Caco-2 (cell line): Measurements from ENCODE around the gene BRSK1. TPM values are rescaled to one million over a fixed set of nuclear protein-coding genes. Genes with fewer than 3 reads are reported as not detected.

Experiments
- BruUV-seq: library from RNA; stranded (reverse); fragments of 400-500 nt; replicated peaks from 2 replicates; lab custom pipeline; 2021; lab: Mats Ljungman, UMichigan
- CTCF ChIA-PET: fragments of 300-600 bp; sonication (Branson Sonifier 250); formaldehyde crosslinking; loops from one replicate; lab custom pipeline; 2022; ENCODE audit warnings: antibody characterized with exemption; lab: Charles Lee
- POLR2A ChIA-PET: fragments of 300-600 bp; sonication (Branson Sonifier 250); formaldehyde crosslinking; loops from one replicate; lab custom pipeline; 2022; ENCODE audit warnings: antibody characterized with exemption; lab: Charles Lee
- DNase-seq, 2 experiments: peaks; one replicate each; pipeline versions ENCODE4 v3.0.0 to v3.0.0-alpha.2; 2020 to 2022
- H3K27me3 ChIP-seq: replicated peaks from 2 replicates; pipeline ENCODE4 v1.6.0; 2011; ENCODE audit warnings: low read length; ENCODE audit not compliant: control insufficient read depth, insufficient read depth
- H3K36me3 ChIP-seq: 2 replicates; pipeline ENCODE4 v1.5.1; 2011; ENCODE audit warnings: low read length; ENCODE audit not compliant: control insufficient read depth, insufficient read depth
- H3K4me1 ChIP-seq: fragments of 250-450 bp; sonication (Bioruptor Pico); 2 replicates; pipeline ENCODE4 v1.5.1; 2020; ENCODE audit warnings: mild to moderate bottlenecking
- H3K4me3 ChIP-seq: 2 replicates; pipeline ENCODE4 v1.5.1; 2011; ENCODE audit warnings: low read depth, mild to moderate bottlenecking, control low read depth, low read length
- H3K9me3 ChIP-seq: fragments of 250-450 bp; sonication (Bioruptor Pico); 2 replicates; pipeline ENCODE4 v1.5.1; 2020; ENCODE audit warnings: mild to moderate bottlenecking, moderate library complexity
- H3K27ac Mint-ChIP-seq: one replicate; pipeline ENCODE4 v1.8.0; 2022; ENCODE audit warnings: mixed read lengths; ENCODE audit not compliant: unreplicated experiment
- H3K27me3 Mint-ChIP-seq: one replicate; pipeline ENCODE4 v1.8.0; 2022; ENCODE audit warnings: mixed read lengths; ENCODE audit not compliant: insufficient read depth, unreplicated experiment
- H3K36me3 Mint-ChIP-seq: one replicate; pipeline ENCODE4 v1.8.0; 2022; ENCODE audit warnings: mild to moderate bottlenecking, mixed read lengths; ENCODE audit not compliant: insufficient read depth, unreplicated experiment
- H3K4me1 Mint-ChIP-seq: one replicate; pipeline ENCODE4 v1.8.0; 2022; ENCODE audit warnings: low read depth, mixed read lengths; ENCODE audit not compliant: unreplicated experiment
- H3K4me3 Mint-ChIP-seq: one replicate; pipeline ENCODE4 v1.8.0; 2022; ENCODE audit warnings: mild to moderate bottlenecking, moderate library complexity, mixed read lengths; ENCODE audit not compliant: unreplicated experiment
- H3K9me3 Mint-ChIP-seq: one replicate; pipeline ENCODE4 v1.8.0; 2022; ENCODE audit warnings: mixed read lengths; ENCODE audit not compliant: unreplicated experiment
- intact Hi-C: fragments of 100-400 bp; cut with micrococcal nuclease; formaldehyde crosslinking; loops from one replicate; pipeline ENCODE4 v1.10.0; 2022; ENCODE audit not compliant: unreplicated experiment
- total RNA-seq: library from RNA; stranded (reverse); gene quantifications from 2 replicates; pipeline ENCODE4 v1.2.3, GENCODE V29; 2022
- TF ChIP-seq, protein P1 (sequence below), 2 experiments: fragments of 200-600 bp in 1 of 2; IDR thresholded peaks; 1 replicate in 1 of 2; 2 replicates in 1 of 2; pipeline versions ENCODE4 v1.5.1 to v1.8.0; 2011 to 2022; ENCODE audit warnings: antibody characterized with exemption in 1 of 2, control low read depth in 1 of 2, inconsistent platforms in 1 of 2, low read depth in 1 of 2, low read length in 1 of 2, mild to moderate bottlenecking in 1 of 2, moderate library complexity in 1 of 2; ENCODE audit not compliant: insufficient read depth in 1 of 2, severe bottlenecking in 1 of 2, unreplicated experiment in 1 of 2

The BRSK1 gene
- total RNA-seq, 1 experiment from 2014 or later: 28.6 TPM

DNA sequence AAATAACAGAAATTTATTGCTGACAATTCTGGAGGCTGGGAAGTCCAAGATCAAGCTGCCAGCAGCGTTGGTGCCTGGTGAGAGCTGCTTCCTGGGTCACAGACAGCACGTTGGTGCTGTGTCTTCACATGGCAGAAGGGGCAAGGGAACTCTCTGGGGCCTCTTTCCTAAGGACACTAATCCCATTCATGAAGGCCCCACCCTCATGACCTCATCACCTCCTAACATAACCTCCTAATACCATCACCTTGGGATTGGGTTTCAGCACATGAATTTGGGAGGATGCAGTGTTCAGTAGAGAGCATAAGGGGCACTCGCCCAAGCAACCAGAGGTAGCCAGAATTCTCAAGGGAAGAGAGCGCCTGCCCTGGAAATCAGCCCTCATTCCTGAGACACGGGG lies 25.7 kb downstream of the BRSK1 start:
- Mint-ChIP-seq H3K27ac (no peak overlapping the region), H3K4me1 (peaks cover 6% of the 10 kb centered on the region), H3K36me3 (peaks cover 29% of the 10 kb centered on the region), H3K27me3 (no peaks in the 10 kb centered on the region), H3K9me3 (no peaks in the 10 kb centered on the region), H3K4me3 (no peak overlapping the region)
- intact Hi-C loops: no loop called here
- TF ChIP-seq, protein P1, sequence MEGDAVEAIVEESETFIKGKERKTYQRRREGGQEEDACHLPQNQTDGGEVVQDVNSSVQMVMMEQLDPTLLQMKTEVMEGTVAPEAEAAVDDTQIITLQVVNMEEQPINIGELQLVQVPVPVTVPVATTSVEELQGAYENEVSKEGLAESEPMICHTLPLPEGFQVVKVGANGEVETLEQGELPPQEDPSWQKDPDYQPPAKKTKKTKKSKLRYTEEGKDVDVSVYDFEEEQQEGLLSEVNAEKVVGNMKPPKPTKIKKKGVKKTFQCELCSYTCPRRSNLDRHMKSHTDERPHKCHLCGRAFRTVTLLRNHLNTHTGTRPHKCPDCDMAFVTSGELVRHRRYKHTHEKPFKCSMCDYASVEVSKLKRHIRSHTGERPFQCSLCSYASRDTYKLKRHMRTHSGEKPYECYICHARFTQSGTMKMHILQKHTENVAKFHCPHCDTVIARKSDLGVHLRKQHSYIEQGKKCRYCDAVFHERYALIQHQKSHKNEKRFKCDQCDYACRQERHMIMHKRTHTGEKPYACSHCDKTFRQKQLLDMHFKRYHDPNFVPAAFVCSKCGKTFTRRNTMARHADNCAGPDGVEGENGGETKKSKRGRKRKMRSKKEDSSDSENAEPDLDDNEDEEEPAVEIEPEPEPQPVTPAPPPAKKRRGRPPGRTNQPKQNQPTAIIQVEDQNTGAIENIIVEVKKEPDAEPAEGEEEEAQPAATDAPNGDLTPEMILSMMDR (IDR thresholded peaks at IDR 0.05; ENCODE audit: insufficient read depth in 1 of 2, low read depth in 1 of 2, low read length in 1 of 2, severe bottlenecking in 1 of 2, unreplicated experiment in 1 of 2): no peak
- H3K4me1 ChIP-seq: no peaks in the 10 kb centered on the region
- POLR2A ChIA-PET: no interaction called here
- no peaks in the 10 kb centered on the region for H3K9me3 ChIP-seq
- BruUV-seq: no TSS peak
- H3K36me3 ChIP-seq: peaks cover 4% of the 10 kb centered on the region
- no peaks in the 10 kb centered on the region for H3K27me3 ChIP-seq
- CTCF ChIA-PET: no interaction called here
- no peak overlapping the region for H3K4me3 ChIP-seq
- DNase-seq: no peak

GRCh38 chr19:55310498-55310897 lies 26.7 kb downstream of the BRSK1 start:
- Mint-ChIP-seq H3K27me3 (no peaks in the 10 kb centered on the region), H3K36me3 (peaks cover 24% of the 10 kb centered on the region), H3K9me3 (no peaks in the 10 kb centered on the region), H3K4me3 (no peak overlapping the region), H3K4me1 (peaks cover 6% of the 10 kb centered on the region), H3K27ac (no peak overlapping the region)
- intact Hi-C loops: no loop called here
- POLR2A ChIA-PET: no interaction called here
- no peaks in the 10 kb centered on the region for H3K27me3 ChIP-seq
- peaks cover 1% of the 10 kb centered on the region for H3K36me3 ChIP-seq
- H3K4me1 ChIP-seq: no peaks in the 10 kb centered on the region
- no peak for DNase-seq
- CTCF ChIA-PET: no interaction called here
- H3K9me3 ChIP-seq: no peaks in the 10 kb centered on the region
- no peak overlapping the region for H3K4me3 ChIP-seq
- no TSS peak for BruUV-seq
- TF ChIP-seq, protein P1 (IDR thresholded peaks at IDR 0.05; ENCODE audit: insufficient read depth in 1 of 2, low read depth in 1 of 2, low read length in 1 of 2, severe bottlenecking in 1 of 2, unreplicated experiment in 1 of 2): no peak

- TF ChIP-seq, protein P1 (IDR thresholded peaks at IDR 0.05; ENCODE audit: insufficient read depth in 1 of 2, low read depth in 1 of 2, low read length in 1 of 2, severe bottlenecking in 1 of 2, unreplicated experiment in 1 of 2): no peak
- BruUV-seq: no TSS peak
- Mint-ChIP-seq H3K27ac (no peak overlapping the region), H3K36me3 (peaks cover 20% of the 10 kb centered on the region), H3K9me3 (no peaks in the 10 kb centered on the region), H3K27me3 (no peaks in the 10 kb centered on the region), H3K4me3 (no peak overlapping the region), H3K4me1 (peaks cover 6% of the 10 kb centered on the region)
- no peak for DNase-seq
- ChIA-PET CTCF (interaction anchor here (1.3 kb wide), 1 partner anchor 28 kb away, joined by 3 read pairs; the partner anchor contains the start of gene KMT5C), POLR2A (no interaction called here)
- H3K4me1 ChIP-seq: no peaks in the 10 kb centered on the region
- H3K36me3 ChIP-seq: peaks cover under 1% of the 10 kb centered on the region
- no peaks in the 10 kb centered on the region for H3K27me3 ChIP-seq
- H3K4me3 ChIP-seq: no peak overlapping the region
- H3K9me3 ChIP-seq: no peaks in the 10 kb centered on the region
- intact Hi-C loops: no loop called here
Measured at GRCh38 chr19:55311397-55311796, 27.6 kb downstream of the BRSK1 start.
